Measurements from ENCODE around the gene PRSS35. TPM values are rescaled to one million over a fixed set of nuclear protein-coding genes. Genes with fewer than 3 reads are reported as not detected.

Gene PRSS35
- total RNA-seq: 0.06 and 0.14 TPM in 2 replicates

DNA sequence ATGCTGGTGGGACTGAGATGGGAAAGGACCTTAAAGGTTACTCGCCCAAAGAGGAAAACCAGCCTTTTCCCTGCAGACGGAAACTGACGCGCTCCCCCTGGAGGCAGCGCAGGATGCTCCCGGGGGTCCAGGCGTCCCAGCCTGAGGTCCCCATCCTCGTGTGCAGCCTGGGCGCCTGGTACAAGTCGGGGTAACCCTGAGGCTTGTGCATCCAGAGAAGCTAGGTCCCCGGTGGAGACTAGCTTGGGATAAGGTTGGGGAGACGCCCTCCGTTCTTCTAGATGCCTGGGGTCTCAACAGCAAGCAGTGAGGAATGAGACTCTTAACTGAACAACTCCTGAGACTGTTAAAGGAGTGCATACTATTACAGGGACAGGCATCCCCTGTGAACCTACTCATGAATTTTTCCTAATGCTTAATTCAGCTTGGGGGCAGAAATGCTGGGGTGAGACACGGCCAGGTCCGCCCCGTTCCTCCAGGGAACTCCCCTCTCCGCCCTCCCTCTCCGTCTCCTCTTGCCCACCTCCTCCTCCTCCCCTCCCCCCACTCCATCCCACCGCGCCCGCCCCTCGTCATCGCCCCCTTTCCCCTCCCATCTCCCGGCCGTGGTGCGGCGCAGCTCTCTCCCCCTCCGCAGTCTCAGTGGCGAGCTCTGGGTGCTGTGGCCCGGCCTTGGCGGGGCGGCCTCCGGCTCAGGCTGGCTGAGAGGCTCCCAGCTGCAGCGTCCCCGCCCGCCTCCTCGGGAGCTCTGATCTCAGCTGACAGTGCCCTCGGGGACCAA is at the start of gene PRSS35:
Gene PRSS35 (plus strand): TSS at position 634 of the 781 bp plus-strand sequence. CDS start 10,908 bp downstream, outside the sequence.
- peak within 1 kb of the TSS; percentile 61 for H3K4me3 ChIP-seq (ENCODE audit: low read depth, low read length)
- TF ChIP-seq CTCF (conservative IDR thresholded peaks at IDR 0.05; ENCODE audit: low read depth, low read length): peak; percentile 85
- no peak for DNase-seq (ENCODE audit: low read depth)

GRCh38 chr6:83463886-83464285 is 48.4 kb upstream of the PRSS35 start:
- H3K4me3 ChIP-seq (ENCODE audit: low read depth, low read length): no peak overlapping the region
- TF ChIP-seq CTCF (conservative IDR thresholded peaks at IDR 0.05; ENCODE audit: low read depth, low read length): no peak
- DNase-seq (ENCODE audit: low read depth): no peak

DNA sequence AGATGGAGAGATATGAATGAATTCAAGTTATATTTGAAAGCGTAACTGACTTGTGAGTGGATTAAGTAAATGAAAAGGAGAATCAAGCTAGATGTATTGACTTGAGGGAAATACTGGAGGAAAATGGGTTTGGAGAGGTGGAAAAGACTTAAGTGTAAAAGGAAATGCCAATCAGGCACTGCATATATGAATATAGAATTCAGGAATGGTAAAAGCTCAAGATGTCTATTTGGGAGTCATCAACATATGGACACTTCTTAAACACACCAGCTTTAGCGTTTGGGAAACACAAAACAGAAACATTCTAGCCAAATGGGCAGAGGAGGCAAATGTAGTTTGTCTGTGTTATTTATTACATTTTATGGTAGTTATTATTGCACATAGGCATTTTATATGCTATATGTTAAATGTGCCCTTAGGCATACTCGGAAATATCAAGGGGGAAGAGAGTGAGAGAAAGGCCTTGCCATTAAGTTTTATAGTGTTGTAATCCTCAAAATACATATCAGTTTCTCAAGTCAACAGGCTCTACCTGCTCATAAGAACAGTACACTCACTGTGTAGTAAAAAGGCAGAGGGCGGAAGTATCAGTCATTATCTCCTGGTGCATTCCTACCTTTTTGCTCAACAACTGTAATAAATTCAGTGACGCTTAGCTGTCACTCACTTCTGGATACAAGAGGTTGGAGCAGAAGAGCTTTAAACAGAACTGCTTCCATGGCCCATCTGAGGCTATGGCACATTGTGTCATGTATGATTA is 47.8 kb upstream of the PRSS35 start:
- H3K4me3 ChIP-seq (ENCODE audit: low read depth, low read length): no peak overlapping the region
- DNase-seq (ENCODE audit: low read depth): no peak
- TF ChIP-seq CTCF (conservative IDR thresholded peaks at IDR 0.05; ENCODE audit: low read depth, low read length): no peak

DNA sequence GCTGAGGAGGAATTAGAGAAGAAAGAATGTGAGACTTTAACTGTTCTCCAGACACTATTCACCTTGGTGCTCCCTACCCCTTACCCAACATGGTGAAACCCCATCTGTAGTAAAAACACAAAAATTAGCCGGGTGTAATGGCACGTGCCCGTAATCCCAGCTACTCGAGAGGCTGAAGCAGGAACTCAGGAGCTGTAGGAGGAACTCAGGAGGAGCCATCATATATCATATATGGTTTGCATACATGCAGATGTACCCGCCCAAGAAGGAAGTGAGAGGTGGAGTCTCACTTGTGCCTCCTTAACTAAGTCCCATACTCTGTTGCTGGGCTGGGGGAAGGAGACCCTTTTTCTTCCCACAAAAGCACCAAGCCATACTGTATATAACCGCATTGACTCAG is 46.0 kb upstream of the PRSS35 start:
- no peak for DNase-seq (ENCODE audit: low read depth)
- no peak for TF ChIP-seq CTCF (conservative IDR thresholded peaks at IDR 0.05; ENCODE audit: low read depth, low read length)
- no peak overlapping the region for H3K4me3 ChIP-seq (ENCODE audit: low read depth, low read length)

DNA sequence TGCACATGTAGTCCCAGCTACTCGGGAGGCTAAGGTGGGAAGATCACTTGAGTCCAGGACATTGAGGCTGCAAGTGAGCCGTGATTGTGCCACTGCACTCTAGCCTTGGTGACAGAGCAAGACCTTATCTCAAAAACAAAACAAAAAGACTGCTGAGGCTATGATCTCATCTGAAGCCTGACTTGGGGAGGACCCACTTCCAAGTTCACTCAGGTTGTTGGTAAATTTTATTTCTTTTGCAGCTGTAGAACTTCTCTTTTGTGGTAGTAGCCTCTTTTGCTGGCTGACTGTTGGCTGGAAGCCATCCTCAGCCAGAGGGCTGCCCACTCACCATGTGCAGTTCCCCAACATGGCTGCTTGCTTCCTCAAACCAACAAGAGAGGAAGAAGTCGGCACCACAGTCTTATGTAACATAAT is 44.7 kb upstream of the PRSS35 start:
- TF ChIP-seq CTCF (conservative IDR thresholded peaks at IDR 0.05; ENCODE audit: low read depth, low read length): no peak
- H3K4me3 ChIP-seq (ENCODE audit: low read depth, low read length): no peak overlapping the region
- DNase-seq (ENCODE audit: low read depth): no peak

GRCh38 chr6:83470001-83470400 is 42.3 kb upstream of the PRSS35 start:
- DNase-seq (ENCODE audit: low read depth): no peak
- H3K4me3 ChIP-seq (ENCODE audit: low read depth, low read length): no peak overlapping the region
- TF ChIP-seq CTCF (conservative IDR thresholded peaks at IDR 0.05; ENCODE audit: low read depth, low read length): no peak
